ENCODE results near the gene TNRC18.

DNA sequence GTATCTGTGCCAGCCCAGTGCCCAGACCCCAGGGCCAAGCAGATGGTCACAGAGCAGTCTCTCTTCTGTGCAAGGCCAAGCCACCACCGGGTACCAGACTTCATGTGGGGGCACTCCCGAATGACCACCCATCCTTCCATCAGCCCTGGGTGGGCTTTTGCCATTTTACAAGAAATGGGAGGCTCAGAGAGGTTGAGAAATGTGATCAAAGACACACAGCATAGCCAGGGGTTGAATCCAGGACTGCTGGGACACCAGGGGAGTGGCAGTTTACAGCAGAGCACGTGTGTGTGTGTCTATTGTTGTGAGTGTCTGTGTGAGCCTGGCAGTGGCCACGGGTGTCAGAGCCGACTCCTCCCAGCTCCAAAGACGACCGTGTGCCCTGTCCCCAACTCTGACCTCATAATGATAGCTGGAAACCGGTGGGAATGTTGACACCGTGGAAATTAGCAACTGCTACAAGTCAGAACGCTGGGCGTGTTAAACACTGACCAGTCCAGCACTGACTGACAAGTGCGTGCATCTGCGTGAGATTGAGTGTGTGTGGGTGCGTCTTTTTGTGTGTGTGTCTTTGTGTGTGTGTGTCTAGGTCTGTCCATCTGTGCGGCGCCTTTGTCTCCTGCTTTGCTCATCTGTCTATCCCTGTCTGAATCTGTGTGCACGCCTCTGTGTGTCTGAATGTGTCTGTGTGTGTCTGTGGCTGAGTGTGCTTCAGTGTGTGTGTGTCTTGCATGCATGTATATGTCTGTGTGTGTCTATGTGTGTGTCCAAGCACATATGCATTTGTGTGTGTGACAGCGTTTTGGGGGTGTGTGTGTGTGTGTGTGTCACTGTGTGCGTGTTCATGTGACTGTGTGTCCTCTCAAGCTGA lies 158.1 kb downstream of the TNRC18 start:
- TF ChIP-seq, protein P1, sequence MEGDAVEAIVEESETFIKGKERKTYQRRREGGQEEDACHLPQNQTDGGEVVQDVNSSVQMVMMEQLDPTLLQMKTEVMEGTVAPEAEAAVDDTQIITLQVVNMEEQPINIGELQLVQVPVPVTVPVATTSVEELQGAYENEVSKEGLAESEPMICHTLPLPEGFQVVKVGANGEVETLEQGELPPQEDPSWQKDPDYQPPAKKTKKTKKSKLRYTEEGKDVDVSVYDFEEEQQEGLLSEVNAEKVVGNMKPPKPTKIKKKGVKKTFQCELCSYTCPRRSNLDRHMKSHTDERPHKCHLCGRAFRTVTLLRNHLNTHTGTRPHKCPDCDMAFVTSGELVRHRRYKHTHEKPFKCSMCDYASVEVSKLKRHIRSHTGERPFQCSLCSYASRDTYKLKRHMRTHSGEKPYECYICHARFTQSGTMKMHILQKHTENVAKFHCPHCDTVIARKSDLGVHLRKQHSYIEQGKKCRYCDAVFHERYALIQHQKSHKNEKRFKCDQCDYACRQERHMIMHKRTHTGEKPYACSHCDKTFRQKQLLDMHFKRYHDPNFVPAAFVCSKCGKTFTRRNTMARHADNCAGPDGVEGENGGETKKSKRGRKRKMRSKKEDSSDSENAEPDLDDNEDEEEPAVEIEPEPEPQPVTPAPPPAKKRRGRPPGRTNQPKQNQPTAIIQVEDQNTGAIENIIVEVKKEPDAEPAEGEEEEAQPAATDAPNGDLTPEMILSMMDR (IDR thresholded peaks at IDR 0.05) = no peak
- TF ChIP-seq POLR2A (IDR thresholded peaks at IDR 0.05) = no peak
